HTR-8/SVneo (cell line): ENCODE data around the gene RIN3.

Experiments used
- DNase-seq: peaks from one replicate; pipeline ENCODE4 v3.0.0; 2011; ENCODE audit warnings: low spot score, mixed read lengths; ENCODE audit not compliant: insufficient read length
- FAIRE-seq: peaks from 2 replicates; lab custom pipeline; 2011; peaks lifted over from hg19 to GRCh38; lab: Jason Lieb, UNC

Gene RIN3

GRCh38 chr14:92613008-92613658 is 99.6 kb downstream of the RIN3 start:
- peak; percentile 50 for DNase-seq

GRCh38 chr14:92613681-92614260 is 100.2 kb downstream of the RIN3 start:
- FAIRE-seq = no peak
- no peak for DNase-seq

More at GRCh38 chr14:92613008-92613658, 99.6 kb downstream of the RIN3 start:
- peak; percentile 16 for FAIRE-seq

GRCh38 chr14:92615451-92615850 is 101.9 kb downstream of the RIN3 start:
- DNase-seq (no peak), FAIRE-seq (no peak)

DNA sequence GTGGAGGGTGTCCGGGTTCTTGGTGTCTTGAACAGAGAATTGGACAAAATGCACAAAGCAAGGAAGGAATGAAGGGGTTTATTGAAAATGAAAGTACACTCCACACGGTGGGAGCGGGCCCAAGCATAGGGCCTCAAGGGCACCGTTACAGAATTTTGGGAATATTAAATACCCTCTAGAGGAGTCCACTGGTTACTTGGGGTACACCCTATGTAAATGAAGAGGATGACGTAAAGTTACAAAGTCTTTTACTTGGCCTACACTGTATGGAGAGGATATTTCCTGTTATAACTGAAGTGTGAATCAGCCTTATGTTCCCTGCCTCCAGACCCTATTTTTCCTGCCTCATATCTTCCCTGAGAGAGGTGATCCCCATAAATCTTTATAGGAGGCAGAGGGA is 102.6 kb downstream of the RIN3 start:
- FAIRE-seq (no peak), DNase-seq (no peak)

DNA sequence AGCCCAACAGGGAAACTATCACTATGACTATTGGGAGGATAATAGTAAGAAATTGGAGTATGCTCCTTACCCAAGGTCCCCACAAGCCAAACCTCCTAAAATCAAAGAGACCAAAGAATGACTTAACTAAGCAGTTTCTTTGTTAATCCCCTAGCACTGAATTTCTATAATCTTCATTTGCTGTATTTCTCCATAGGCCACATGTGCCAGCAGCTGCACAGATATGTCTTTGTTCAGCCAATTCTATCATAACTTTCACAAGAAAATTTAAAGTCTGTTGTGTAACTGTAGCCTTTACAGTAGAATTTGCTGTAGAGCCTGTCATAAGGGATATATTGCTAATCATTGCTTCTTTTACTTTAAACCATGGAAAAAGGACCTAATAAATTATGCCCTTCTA is 104.0 kb downstream of the RIN3 start:
- DNase-seq (no peak), FAIRE-seq (no peak)

- FAIRE-seq = no peak
- DNase-seq = no peak
These were observed 106.3 kb downstream of the RIN3 start for GRCh38 chr14:92619671-92620456.

- DNase-seq = no peak
- FAIRE-seq = no peak
These were observed 108.7 kb downstream of the RIN3 start for GRCh38 chr14:92622311-92622710.

DNA sequence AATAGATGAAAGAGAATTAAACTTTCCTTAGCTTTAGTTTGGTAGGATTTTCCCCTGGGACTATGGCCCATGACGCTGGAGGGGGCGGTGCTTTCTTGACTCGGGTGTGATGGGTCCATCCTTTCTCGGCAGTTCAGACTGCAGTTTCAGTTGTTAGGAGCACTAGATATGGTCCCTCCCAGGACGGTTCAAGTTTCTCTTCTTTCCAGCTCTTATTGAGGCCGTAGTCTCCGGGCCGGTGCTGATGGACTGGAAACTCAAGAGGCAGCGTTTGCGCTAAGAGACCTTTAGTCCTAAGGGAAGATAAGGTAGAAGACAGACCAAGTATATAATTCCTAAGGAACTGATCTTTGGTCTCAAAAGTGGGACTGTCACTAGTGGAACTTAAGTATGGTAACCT is 111.2 kb downstream of the RIN3 start:
- FAIRE-seq (no peak), DNase-seq (no peak)

DNA sequence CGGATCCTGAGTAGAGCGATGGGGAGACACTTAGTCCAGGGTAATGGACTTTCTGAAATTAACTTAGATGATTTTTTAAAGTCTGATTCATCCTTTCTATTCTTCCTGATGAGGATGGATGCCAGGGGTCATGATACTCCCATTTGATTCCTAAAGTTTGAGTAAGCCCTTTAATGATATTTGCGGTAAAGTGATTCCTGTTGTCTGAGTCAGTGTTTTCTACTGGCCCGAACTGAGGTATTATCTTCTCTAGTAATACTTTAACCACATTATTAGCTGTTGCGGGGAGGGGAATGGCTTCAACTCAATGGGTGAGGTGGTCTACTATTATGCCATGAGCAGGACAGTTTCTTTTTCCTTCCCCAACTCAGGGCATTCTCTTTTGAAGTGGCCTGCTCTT is 111.6 kb downstream of the RIN3 start:
- DNase-seq = peak; percentile 63
- FAIRE-seq = peak; percentile 46

DNA sequence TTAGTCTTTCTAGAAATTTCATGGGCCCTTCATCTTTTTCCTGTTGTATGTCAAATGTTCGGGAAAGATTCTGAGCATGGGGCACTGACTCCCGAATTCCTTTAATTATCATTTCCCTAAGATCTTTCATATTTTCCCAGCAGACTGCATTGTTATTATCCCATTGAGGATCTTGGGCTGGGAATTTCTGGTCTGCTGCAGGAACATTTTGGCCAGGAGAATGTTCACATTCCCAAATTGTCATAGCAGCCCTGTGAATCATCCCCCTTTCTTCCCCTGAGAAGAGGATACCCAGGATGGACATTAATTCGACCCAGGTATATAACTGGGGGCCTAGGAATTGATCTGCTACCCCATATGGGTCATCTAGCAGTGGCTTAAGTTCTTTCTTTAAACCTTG is 112.5 kb downstream of the RIN3 start:
- no peak for FAIRE-seq
- no peak for DNase-seq

GRCh38 chr14:92627707-92628215 is 114.2 kb downstream of the RIN3 start:
- FAIRE-seq (no peak), DNase-seq (no peak)

GRCh38 chr14:92628636-92629035 is 115.1 kb downstream of the RIN3 start:
- FAIRE-seq = no peak
- DNase-seq = no peak

- no peak for FAIRE-seq
- no peak for DNase-seq
These were observed 116.8 kb downstream of the RIN3 start for GRCh38 chr14:92630367-92630766.

DNA sequence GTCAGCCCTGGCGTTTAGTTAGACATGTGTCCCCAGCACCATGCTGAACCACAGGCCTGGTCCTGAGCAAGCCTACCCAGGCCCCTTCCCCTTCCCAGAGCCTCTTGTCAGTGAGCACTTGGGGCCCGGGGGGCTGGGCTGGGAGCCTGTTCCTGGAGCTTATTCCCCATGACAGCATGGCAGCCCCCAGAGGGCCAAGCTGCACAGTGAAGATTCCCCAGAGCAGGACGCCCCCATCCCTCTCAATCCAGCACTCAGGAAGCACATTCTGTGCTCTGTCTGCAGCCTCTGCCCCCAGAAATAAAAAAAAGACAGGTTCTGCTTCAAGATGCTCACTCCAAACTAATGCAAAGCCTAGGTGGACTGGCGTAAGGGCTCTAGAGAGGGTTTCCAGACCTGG is 117.5 kb downstream of the RIN3 start:
- FAIRE-seq = no peak
- no peak for DNase-seq

GRCh38 chr14:92632546-92633273 is 119.1 kb downstream of the RIN3 start:
- DNase-seq (no peak), FAIRE-seq (no peak)

GRCh38 chr14:92633274-92633616 is 119.7 kb downstream of the RIN3 start:
- no peak for DNase-seq
- FAIRE-seq = no peak

GRCh38 chr14:92633724-92634123 is 120.1 kb downstream of the RIN3 start:
- DNase-seq (no peak), FAIRE-seq (no peak)

DNA sequence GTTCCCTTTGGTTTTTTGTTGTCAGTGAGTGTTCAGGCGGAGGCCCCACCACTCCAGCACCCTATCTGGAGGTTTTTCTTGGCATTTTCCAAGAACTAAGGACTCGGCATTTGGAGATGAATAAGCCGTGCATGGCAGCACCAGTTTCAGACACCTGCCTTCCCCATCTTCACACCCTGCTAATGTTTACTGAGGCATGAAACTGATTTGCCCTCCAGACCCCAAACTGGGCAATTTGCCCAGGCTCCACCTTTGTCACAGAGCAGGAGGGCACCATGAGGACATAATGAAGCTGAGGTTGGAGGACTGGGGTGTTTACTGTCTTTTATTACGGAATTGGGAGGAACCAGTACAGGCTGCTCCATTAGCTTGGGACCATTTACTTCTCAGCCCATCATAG is 121.5 kb downstream of the RIN3 start:
- no peak for FAIRE-seq
- no peak for DNase-seq

DNA sequence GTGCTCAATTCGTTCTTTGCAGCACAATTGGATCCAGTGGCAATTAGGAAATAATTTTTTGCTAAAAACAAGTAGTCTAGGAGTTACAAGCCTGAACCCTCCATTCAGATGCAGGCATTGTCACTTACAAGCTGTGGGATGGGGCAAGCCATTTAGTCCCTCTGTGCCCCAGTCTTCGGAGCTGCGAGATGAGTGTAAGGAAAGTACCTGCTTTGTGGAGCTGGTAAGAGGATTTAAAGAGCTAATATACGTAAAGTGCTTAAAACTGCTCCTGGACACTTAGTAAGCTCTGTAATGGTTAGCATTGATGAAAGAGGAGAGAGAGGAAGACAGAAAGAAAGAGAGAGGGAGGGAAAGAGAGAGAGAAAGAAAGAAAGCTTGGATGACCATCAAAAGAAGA is 122.3 kb downstream of the RIN3 start:
- no peak for FAIRE-seq
- DNase-seq = no peak

GRCh38 chr14:92637228-92637627 is 123.6 kb downstream of the RIN3 start:
- DNase-seq (no peak), FAIRE-seq (no peak)

DNA sequence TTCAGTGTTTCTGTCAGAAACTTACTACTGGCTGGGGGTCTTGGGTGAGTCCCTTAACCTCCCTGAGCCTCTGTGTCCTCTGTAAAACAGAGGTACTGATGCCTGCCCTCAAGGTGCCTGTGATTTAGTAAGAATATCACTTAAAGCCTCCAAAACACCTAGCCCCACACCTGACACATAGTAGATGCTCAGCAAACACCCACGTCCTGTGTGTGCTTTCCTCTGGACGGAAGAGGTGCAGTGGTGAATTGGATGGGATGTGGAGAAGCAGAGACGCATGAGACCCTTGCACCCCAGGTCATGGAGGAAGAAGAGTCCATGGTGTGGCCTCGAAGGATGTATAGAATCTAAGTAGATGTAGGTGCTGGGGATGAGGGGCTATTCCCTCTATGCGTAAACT is 124.3 kb downstream of the RIN3 start:
- FAIRE-seq = no peak
- DNase-seq = no peak
